OCI-LY7 (cell line): ENCODE data around the gene SMAGP. TPM values are rescaled to one million over a fixed set of nuclear protein-coding genes. Genes with fewer than 3 reads are reported as not detected.

Source experiments
- BruUV-seq: library from RNA; stranded (reverse); fragments of 400-500 nt; replicated peaks from 2 replicates; lab custom pipeline; 2021; lab: Mats Ljungman, UMichigan
- CTCF ChIA-PET: fragments of 300-600 bp; sonication (Branson Sonifier 250); formaldehyde crosslinking; loops from one replicate; lab custom pipeline; 2022; ENCODE audit warnings: antibody characterized with exemption; ENCODE audit not compliant: unreplicated experiment; lab: Charles Lee
- POLR2A ChIA-PET: fragments of 300-600 bp; sonication (Branson Sonifier 250); formaldehyde crosslinking; loops from one replicate; lab custom pipeline; 2022; ENCODE audit warnings: antibody characterized with exemption; lab: Charles Lee
- DNase-seq: peaks from one replicate; pipeline ENCODE4 v3.0.0-alpha.2; 2015; ENCODE audit warnings: low spot score
- H2AFZ ChIP-seq: fragments of 200-600 bp; sonication (generic), shearing (Covaris generic); 2 replicates; pipeline ENCODE4 v1.6.1; 2014; ENCODE audit warnings: mild to moderate bottlenecking, antibody characterized with exemption, low read length, moderate library complexity
- H3K27ac ChIP-seq: fragments of 200-600 bp; sonication (generic); 2 replicates; pipeline ENCODE4 v1.5.1; 2014; ENCODE audit warnings: mixed run types, low read depth, mild to moderate bottlenecking, moderate library complexity, low read length, inconsistent platforms; ENCODE audit not compliant: poor library complexity, severe bottlenecking
- H3K36me3 ChIP-seq: fragments of 200-600 bp; sonication (generic); 2 replicates; pipeline ENCODE4 v1.6.1; 2014; ENCODE audit warnings: mild to moderate bottlenecking, antibody characterized with exemption, low read length, moderate library complexity, mixed read lengths; ENCODE audit not compliant: insufficient read depth
- H3K4me1 ChIP-seq: fragments of 200-600 bp; sonication (generic); 2 replicates; pipeline ENCODE4 v1.5.1; 2014; ENCODE audit warnings: mild to moderate bottlenecking, low read length; ENCODE audit not compliant: insufficient read depth, poor library complexity, severe bottlenecking
- H3K4me2 ChIP-seq: fragments of 200-600 bp; sonication (generic); 2 replicates; pipeline ENCODE4 v1.6.1; 2014; ENCODE audit warnings: mild to moderate bottlenecking, low read length
- H3K4me3 ChIP-seq: fragments of 200-600 bp; sonication (generic); 2 replicates; pipeline ENCODE4 v1.5.1; 2014; ENCODE audit warnings: mild to moderate bottlenecking, low read depth, low read length; ENCODE audit not compliant: poor library complexity, severe bottlenecking
- H3K79me2 ChIP-seq: fragments of 200-600 bp; sonication (generic); 2 replicates; pipeline ENCODE4 v1.6.1; 2016; ENCODE audit warnings: low read depth, mild to moderate bottlenecking, low read length, moderate library complexity, mixed read lengths; ENCODE audit not compliant: insufficient read depth
- H3K9me2 ChIP-seq: fragments of 200-600 bp; sonication (generic); 2 replicates; pipeline ENCODE4 v1.6.1; 2016; ENCODE audit warnings: mild to moderate bottlenecking, low read length, mixed read lengths; ENCODE audit not compliant: insufficient read depth
- H3K9me3 ChIP-seq: fragments of 200-600 bp; sonication (generic); 2 replicates; pipeline ENCODE4 v1.6.1; 2014; ENCODE audit warnings: mild to moderate bottlenecking, mixed run types, low read length, mixed read lengths
- H4K20me1 ChIP-seq: fragments of 200-600 bp; sonication (generic); 2 replicates; pipeline ENCODE4 v1.6.1; 2014; ENCODE audit warnings: mild to moderate bottlenecking, antibody characterized with exemption, low read length, moderate library complexity, mixed read lengths; ENCODE audit not compliant: insufficient read depth
- EZH2phosphoT487 ChIP-seq: fragments of 200-600 bp; sonication (generic); IDR thresholded peaks from 2 replicates; pipeline ENCODE4 v1.6.1; 2018; ENCODE audit warnings: low read depth, borderline replicate concordance, mild to moderate bottlenecking, mixed run types, antibody characterized with exemption, low read length, moderate library complexity, mixed read lengths
- intact Hi-C: fragments of 100-400 bp; cut with micrococcal nuclease; formaldehyde crosslinking; loops from one replicate; pipeline ENCODE4 v1.10.0; 2022; ENCODE audit not compliant: unreplicated experiment
- total RNA-seq, 2 experiments: library from RNA; depleted of rRNA in 1 of 2; stranded (reverse); fragments of >200 nt in 1 of 2; shearing (Covaris generic) in 1 of 2; gene quantifications; 2 replicates each; pipeline ENCODE4 v1.2.3, GENCODE V29; 2014 to 2022
- TF ChIP-seq, protein P1 (sequence below): fragments of 200-600 bp; sonication (generic); conservative IDR thresholded peaks from 2 replicates; pipeline ENCODE4 v1.5.1; 2014; ENCODE audit warnings: mild to moderate bottlenecking, antibody characterized with exemption, low read length, moderate library complexity, mixed read lengths

SMAGP gene
- total RNA-seq, 2 experiments from 2014 or later: 2.6 TPM; not detected in 1

DNA sequence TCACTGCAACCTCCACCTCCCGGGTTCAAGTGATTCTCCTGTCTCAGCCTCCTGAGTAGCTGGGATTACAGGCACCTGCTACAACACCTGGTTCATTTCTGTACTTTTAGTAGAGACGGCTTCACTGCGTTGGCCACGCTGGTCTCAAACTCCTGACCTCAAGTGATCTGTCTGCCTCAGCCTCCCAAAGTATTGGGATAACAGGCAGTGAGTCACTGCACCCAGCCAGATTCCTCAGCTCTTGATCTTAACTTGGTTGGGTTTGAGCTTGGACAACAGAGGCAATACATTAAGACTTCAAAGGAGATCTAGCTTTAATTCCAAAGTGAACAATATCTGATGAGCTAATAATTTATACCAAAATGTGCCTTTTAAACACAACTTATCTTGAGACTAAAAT lies 25.9 kb downstream of the SMAGP start:
- 0 out of 2 replicates have a peak, but pooled peaks cover 6% of the 10 kb centered on the region for H4K20me1 ChIP-seq
- H3K4me3 ChIP-seq: no peak overlapping the region
- H3K9me3 ChIP-seq: no peaks in the 10 kb centered on the region
- intact Hi-C loops: no loop called here
- no peak overlapping the region for H3K4me2 ChIP-seq
- peaks cover 29% of the 10 kb centered on the region for H3K4me1 ChIP-seq
- no peak overlapping the region for H3K27ac ChIP-seq
- BruUV-seq: no TSS peak
- peaks cover 43% of the 10 kb centered on the region for H3K36me3 ChIP-seq
- POLR2A ChIA-PET: interaction anchor here (0.8 to 1.1 kb wide), 3 partner anchors 9 to 25 kb away, joined by 3 to 4 read pairs (median 4); no protein-coding TSS in a partner anchor
- H3K9me2 ChIP-seq: no peaks in the 10 kb centered on the region
- CTCF ChIA-PET: interaction anchor here (1.0 kb wide), 1 partner anchor 10 kb away, joined by 3 read pairs; no protein-coding TSS in a partner anchor
- no peak for TF ChIP-seq EZH2phosphoT487
- TF ChIP-seq, protein P1, sequence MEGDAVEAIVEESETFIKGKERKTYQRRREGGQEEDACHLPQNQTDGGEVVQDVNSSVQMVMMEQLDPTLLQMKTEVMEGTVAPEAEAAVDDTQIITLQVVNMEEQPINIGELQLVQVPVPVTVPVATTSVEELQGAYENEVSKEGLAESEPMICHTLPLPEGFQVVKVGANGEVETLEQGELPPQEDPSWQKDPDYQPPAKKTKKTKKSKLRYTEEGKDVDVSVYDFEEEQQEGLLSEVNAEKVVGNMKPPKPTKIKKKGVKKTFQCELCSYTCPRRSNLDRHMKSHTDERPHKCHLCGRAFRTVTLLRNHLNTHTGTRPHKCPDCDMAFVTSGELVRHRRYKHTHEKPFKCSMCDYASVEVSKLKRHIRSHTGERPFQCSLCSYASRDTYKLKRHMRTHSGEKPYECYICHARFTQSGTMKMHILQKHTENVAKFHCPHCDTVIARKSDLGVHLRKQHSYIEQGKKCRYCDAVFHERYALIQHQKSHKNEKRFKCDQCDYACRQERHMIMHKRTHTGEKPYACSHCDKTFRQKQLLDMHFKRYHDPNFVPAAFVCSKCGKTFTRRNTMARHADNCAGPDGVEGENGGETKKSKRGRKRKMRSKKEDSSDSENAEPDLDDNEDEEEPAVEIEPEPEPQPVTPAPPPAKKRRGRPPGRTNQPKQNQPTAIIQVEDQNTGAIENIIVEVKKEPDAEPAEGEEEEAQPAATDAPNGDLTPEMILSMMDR: no peak
- H2AFZ ChIP-seq: no peak overlapping the region
- no peak for DNase-seq
- peaks cover 16% of the 10 kb centered on the region for H3K79me2 ChIP-seq

DNA sequence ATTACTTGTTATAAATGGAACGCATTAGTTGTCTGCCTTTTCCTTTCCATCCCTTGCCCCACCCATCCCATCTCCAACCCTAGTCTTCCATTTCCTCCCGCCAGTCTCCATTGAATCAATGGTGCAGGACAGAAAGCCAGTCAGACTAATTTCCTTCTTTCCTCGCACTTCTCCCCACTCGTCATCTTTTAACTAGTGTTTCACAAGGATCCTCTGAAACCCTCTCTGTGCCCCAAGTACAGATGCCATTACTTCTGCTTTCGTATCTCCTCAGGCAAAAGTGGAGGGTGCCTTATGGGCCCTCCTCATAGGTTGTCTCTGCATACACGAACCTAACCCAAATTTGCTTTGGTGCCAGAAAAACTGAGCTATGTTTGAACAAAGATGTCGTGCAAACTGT lies 27.3 kb downstream of the SMAGP start:
- peaks cover 43% of the 10 kb centered on the region for H3K36me3 ChIP-seq
- ChIA-PET CTCF (interaction anchor here (1.0 kb wide), 1 partner anchor 12 kb away, joined by 3 read pairs; no protein-coding TSS in a partner anchor), POLR2A (interaction anchor here (0.7 kb wide), 1 partner anchor 20 kb away, joined by 5 read pairs; no protein-coding TSS in a partner anchor)
- no peaks in the 10 kb centered on the region for H3K9me2 ChIP-seq
- no peak overlapping the region for H3K27ac ChIP-seq
- H3K4me1 ChIP-seq: peaks cover 33% of the 10 kb centered on the region
- intact Hi-C loops: no loop called here
- no peak for DNase-seq
- TF ChIP-seq EZH2phosphoT487: no peak
- TF ChIP-seq, protein P1: no peak
- H3K79me2 ChIP-seq: peaks cover 17% of the 10 kb centered on the region
- H3K4me3 ChIP-seq: no peak overlapping the region
- no peak overlapping the region for H3K4me2 ChIP-seq
- BruUV-seq: TSS peak; percentile 49
- 0 out of 2 replicates have a peak, but pooled peaks cover 6% of the 10 kb centered on the region for H4K20me1 ChIP-seq
- no peaks in the 10 kb centered on the region for H3K9me3 ChIP-seq
- no peak overlapping the region for H2AFZ ChIP-seq

DNA sequence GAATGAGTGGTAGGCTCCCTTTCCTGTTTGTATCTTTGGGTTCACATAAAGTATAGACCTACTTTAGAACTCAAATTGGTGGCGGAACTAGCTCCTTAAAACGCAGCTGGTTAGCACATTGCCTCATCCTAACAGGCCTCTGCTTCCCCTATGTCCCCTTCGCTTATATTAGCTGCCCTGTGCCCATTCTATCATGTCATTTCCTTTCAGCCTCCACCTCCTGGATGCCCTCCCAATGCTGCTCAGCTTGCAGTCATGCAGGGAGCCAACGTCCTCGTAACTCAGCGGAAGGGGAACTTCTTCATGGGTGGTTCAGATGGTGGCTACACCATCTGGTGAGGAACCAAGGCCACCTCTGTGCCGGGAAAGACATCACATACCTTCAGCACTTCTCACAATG lies 28.1 kb downstream of the SMAGP start:
- Histone ChIP-seq H3K4me1 (peaks cover 30% of the 10 kb centered on the region), H3K79me2 (peaks cover 17% of the 10 kb centered on the region), H3K9me2 (no peaks in the 10 kb centered on the region), H3K27ac (no peak overlapping the region), H2AFZ (no peak overlapping the region), H3K36me3 (peaks cover 43% of the 10 kb centered on the region), H3K4me2 (no peak overlapping the region), H3K9me3 (no peaks in the 10 kb centered on the region), H3K4me3 (no peak overlapping the region), H4K20me1 (0 out of 2 replicates have a peak, but pooled peaks cover 6% of the 10 kb centered on the region)
- DNase-seq: no peak
- POLR2A ChIA-PET: no interaction called here
- no TSS peak for BruUV-seq
- TF ChIP-seq, protein P1: no peak
- no peak for TF ChIP-seq EZH2phosphoT487
- intact Hi-C loops: no loop called here
- CTCF ChIA-PET: no interaction called here
